NCI-H446 treated with DMSO at 0.1 percent for 48 hours (cell line): ENCODE results near the gene SYNPO2.

Source experiments
- DNase-seq: peaks from one replicate; lab custom pipeline; 2025; lab: John Stamatoyannopoulos, UW

Gene SYNPO2

GRCh38 chr4:118939169-118939783 is 50.6 kb downstream of the SYNPO2 start:
- DNase-seq = no peak

- no peak for DNase-seq
These were observed 52.5 kb downstream of the SYNPO2 start for GRCh38 chr4:118941149-118941548.

DNA sequence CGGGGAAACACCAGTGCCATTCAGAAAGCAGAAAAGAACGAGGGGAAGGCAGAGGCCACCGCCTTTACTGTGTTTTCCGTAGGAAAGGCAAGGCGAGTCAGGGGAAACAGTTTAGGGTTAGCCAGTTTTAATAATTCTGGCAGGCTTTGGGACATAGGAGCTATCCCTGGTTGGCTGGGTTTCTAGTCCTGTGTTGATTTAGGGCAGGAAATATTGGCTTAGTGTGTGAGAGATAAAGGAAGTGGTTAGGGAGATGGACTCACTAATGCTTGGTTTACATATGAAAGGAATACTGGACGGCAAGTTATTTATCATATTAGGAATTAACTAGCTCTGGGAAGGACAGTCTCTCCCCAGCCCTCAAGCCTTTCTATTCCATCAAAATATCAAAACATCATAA is 53.1 kb downstream of the SYNPO2 start:
- no peak for DNase-seq

GRCh38 chr4:118942465-118942864 is 53.8 kb downstream of the SYNPO2 start:
- DNase-seq = no peak

GRCh38 chr4:118947095-118947494 is 58.4 kb downstream of the SYNPO2 start:
- no peak for DNase-seq

GRCh38 chr4:118948545-118949144 is 60.0 kb downstream of the SYNPO2 start:
- DNase-seq = no peak

- no peak for DNase-seq
These were observed 61.6 kb downstream of the SYNPO2 start for GRCh38 chr4:118950224-118950623.

GRCh38 chr4:118950929-118951570 is 62.4 kb downstream of the SYNPO2 start:
- no peak for DNase-seq

- DNase-seq = no peak
These were observed 64.6 kb downstream of the SYNPO2 start for GRCh38 chr4:118953276-118953675.

GRCh38 chr4:118954246-118954645 is 65.6 kb downstream of the SYNPO2 start:
- DNase-seq = peak; percentile 11

- no peak for DNase-seq
These were observed 66.9 kb downstream of the SYNPO2 start for GRCh38 chr4:118955515-118955914.

- DNase-seq = no peak
These were observed 69.2 kb downstream of the SYNPO2 start for GRCh38 chr4:118957722-118958445.

GRCh38 chr4:118962540-118962939 is 73.9 kb downstream of the SYNPO2 start:
- no peak for DNase-seq

- DNase-seq = no peak
These were observed 76.3 kb downstream of the SYNPO2 start for GRCh38 chr4:118964891-118965411.

DNA sequence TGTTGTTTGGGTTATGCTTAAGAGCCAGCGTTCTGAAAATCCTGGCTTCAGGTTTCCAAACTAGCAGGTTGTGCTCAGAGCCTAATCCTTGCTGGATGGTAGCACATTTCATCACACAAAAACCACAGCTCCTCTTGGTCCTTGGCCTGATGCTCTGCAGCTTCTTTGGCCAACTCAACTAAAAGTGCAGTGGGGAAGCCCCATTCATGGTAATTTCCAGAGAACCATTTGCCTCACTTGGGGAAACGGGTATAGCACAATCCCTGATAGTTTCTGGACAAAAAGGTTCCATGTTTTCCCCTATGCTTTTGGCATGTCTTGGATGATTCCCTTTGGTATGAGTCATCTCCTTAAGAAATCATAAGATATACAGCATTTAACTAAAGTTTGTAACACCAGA is 78.7 kb downstream of the SYNPO2 start:
- no peak for DNase-seq

GRCh38 chr4:118968005-118968404 is 79.4 kb downstream of the SYNPO2 start:
- no peak for DNase-seq

- DNase-seq = no peak
These were observed 80.2 kb downstream of the SYNPO2 start for GRCh38 chr4:118968813-118969212.

DNA sequence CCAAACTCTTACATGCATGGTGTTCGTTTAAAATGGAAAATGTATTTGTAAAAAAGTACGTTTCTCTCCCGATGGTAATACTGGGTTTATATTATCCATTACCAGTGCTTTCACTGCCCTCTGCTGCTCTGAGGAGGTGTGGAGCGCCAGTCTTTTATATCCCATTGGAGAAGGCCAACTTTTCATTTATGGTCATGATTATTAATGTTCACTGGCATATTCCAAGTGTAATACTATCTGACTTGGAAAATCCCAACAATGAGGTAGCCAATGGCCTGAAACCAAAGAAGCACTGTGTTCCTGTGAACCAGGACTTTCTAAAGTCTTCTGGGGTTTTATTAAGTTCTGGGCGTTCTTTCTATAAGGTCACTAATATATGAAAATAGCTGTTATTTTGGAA is 80.7 kb downstream of the SYNPO2 start:
- DNase-seq = peak; percentile 50

- no peak for DNase-seq
These were observed 83.5 kb downstream of the SYNPO2 start for GRCh38 chr4:118972167-118972566.

DNA sequence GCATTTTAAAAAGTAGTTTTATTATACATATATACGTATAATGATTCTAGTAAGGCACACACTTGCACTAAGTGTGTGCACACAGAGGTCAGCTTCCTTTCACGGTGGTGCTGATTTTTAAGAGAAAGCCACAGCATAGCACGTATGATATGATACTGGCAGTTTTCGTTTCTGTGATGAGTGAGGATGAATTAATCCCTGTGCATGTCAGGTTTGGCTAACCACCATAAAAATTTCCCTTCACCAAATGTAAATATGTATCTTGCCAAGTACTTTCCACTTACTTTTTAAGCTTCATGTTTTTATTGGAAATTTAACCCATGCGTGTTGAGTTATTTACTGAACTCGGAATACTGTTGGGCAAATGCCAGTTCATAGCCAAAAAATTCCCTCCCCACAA is 84.6 kb downstream of the SYNPO2 start:
- DNase-seq = no peak

GRCh38 chr4:118974758-118975157 is 86.1 kb downstream of the SYNPO2 start:
- no peak for DNase-seq

- DNase-seq = no peak
These were observed 87.0 kb downstream of the SYNPO2 start for GRCh38 chr4:118975449-118976192.
